PFSK-1 (cell line): ENCODE measurements around the gene PCDHB11.

Source experiments
- FOXP2 ChIP-seq: optimal IDR thresholded peaks from 2 replicates; pipeline ENCODE3; 2011; ENCODE audit warnings: borderline replicate concordance, control low read depth, inconsistent platforms; ENCODE audit not compliant: insufficient read depth; ENCODE audit errors: extremely low read length, extremely low read depth
- POLR2AphosphoS5 ChIP-seq: IDR thresholded peaks from 2 replicates; pipeline ENCODE4 v1.6.1; 2012; ENCODE audit warnings: low read depth, mild to moderate bottlenecking, control low read depth, low read length, moderate library complexity
- REST ChIP-seq, 2 experiments: IDR thresholded peaks; 2 replicates each; pipeline versions ENCODE4 v1.6.1 to v1.8.0; 2011 to 2012; ENCODE audit warnings: low read depth in 2 of 2, low read length in 2 of 2, control low read depth in 1 of 2, inconsistent platforms in 1 of 2, mild to moderate bottlenecking in 1 of 2, moderate library complexity in 1 of 2; ENCODE audit not compliant: insufficient read depth in 1 of 2
- SIN3A ChIP-seq: IDR thresholded peaks from 2 replicates; pipeline ENCODE4 v1.6.1; 2012; ENCODE audit warnings: mild to moderate bottlenecking, low read length, moderate library complexity, borderline replicate concordance; ENCODE audit not compliant: insufficient read depth
- TAF1 ChIP-seq: IDR thresholded peaks from 2 replicates; pipeline ENCODE4 v1.6.1; 2012; ENCODE audit warnings: low read length, control low read depth, borderline replicate concordance; ENCODE audit not compliant: insufficient read depth

The PCDHB11 gene

DNA sequence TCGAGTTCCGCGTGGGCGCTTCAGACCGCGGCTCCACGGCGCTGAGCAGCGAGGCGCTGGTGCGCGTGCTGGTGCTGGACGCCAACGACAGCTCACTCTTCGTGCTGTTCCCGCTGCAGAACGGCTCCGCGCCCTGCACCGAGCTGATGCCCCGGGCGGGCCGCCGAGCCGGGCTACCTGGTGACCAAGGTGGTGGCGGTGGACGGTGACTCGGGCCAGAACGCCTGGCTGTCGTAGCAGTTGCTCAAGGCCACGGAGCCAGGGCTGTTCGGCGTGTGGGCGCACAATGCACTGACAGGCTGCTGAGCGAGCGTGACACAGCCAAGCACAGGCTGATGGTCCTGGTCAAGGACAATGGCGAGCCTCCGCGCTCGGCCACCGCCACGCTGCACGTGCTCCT, 42.1 kb downstream of the PCDHB11 start:
- TF ChIP-seq REST (IDR thresholded peaks at IDR 0.05; ENCODE audit: insufficient read depth in 1 of 2, low read depth in 2 of 2, low read length in 2 of 2) = no peak
- TF ChIP-seq TAF1 = no peak
- no peak for TF ChIP-seq SIN3A
- no peak for TF ChIP-seq FOXP2
- no peak for TF ChIP-seq POLR2AphosphoS5

DNA sequence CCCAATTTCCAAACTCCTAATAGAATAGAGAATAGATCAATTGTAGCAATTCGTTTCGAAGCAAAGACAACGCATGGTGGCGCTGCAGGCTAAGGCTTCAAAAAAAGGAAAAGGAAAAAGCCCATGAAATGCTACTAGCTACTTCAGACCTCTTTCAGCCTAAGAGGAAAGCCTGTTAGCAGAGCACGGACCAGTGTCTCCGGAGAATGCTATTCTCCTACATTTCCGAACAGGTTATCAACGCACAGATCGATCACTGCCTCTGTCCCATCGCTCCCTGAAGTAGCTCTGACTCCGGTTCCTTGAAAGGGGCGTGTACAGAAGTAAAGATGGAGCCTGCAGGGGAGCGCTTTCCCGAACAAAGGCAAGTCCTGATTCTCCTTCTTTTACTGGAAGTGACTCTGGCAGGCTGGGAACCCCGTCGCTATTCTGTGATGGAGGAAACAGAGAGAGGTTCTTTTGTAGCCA, 45.9 kb downstream of the PCDHB11 start, which contains the start of gene PCDHB15:
Gene PCDHB15, plus strand, starts transcription at position 146 of the 468 bp plus-strand sequence. Its CDS starts 184 bp downstream, at position 330.
- TF ChIP-seq FOXP2 (no peak), POLR2AphosphoS5 (no peak), REST (IDR thresholded peaks at IDR 0.05; ENCODE audit: insufficient read depth in 1 of 2, low read depth in 2 of 2, low read length in 2 of 2) (no peak), TAF1 (no peak), SIN3A (no peak)

DNA sequence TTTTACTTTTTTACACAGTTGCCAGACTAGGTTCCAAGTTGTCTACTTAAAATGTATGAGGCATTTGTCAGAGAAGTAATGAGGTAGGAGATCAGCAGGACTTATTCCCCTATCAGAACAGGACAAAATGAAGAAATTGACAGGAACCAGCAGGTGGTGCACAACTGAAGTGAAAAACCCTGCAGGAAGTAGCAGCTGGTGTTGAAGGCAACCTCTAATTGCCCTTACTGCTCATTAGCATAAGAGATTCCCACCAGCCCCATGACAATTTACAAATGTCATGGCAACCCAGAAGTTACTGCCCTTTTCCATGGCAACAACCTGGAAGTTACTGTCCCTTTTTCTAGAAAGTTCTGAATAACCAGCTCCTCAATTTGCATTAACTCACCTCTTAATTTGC, 51.1 kb downstream of the PCDHB11 start:
- TF ChIP-seq SIN3A = no peak
- no peak for TF ChIP-seq POLR2AphosphoS5
- no peak for TF ChIP-seq FOXP2
- no peak for TF ChIP-seq TAF1
- TF ChIP-seq REST (IDR thresholded peaks at IDR 0.05; ENCODE audit: insufficient read depth in 1 of 2, low read depth in 2 of 2, low read length in 2 of 2) = no peak
